SK-N-SH (cell line): ENCODE results near the gene PIAS1. TPM values are rescaled to one million over a fixed set of nuclear protein-coding genes. Genes with fewer than 3 reads are reported as not detected.

Experiments
- CTCF ChIA-PET: fragments of 300-600, 350-600 bp; formaldehyde crosslinking; extraction: SDS; loops from one replicate; lab custom pipeline; 2021; lab: Yijun Ruan, JAX
- POLR2A ChIA-PET: fragments of 350-600 bp; sonication (Branson Sonifier 250); formaldehyde crosslinking; extraction: SDS; loops from one replicate; lab custom pipeline; 2020; ENCODE audit warnings: antibody characterized with exemption, inconsistent platforms; lab: Yijun Ruan, JAX
- DNase-seq: peaks from one replicate; pipeline ENCODE4 v3.0.0; 2012
- H2AFZ ChIP-seq: fragments of 200-600 bp; sonication (generic); 2 replicates; pipeline ENCODE4 v1.8.1; 2016; ENCODE audit warnings: antibody characterized with exemption, mild to moderate bottlenecking, low read depth
- H3F3A ChIP-seq: fragments of 200-600 bp; sonication (generic); replicated peaks from 2 replicates; pipeline ENCODE3; 2016; ENCODE audit warnings: antibody characterized with exemption, mild to moderate bottlenecking; ENCODE audit not compliant: insufficient read depth
- H3K27ac ChIP-seq, 2 experiments: fragments of 200-500 bp in 1 of 2; fragments of 200-600 bp in 1 of 2; sonication (Bioruptor generic) in 1 of 2; sonication (generic), shearing (Covaris generic) in 1 of 2; 2 replicates each; pipeline versions ENCODE4 v1.5.1 to v1.6.1; 2014 to 2016; ENCODE audit warnings: low read depth in 2 of 2, inconsistent platforms in 1 of 2, low read length in 1 of 2, mild to moderate bottlenecking in 1 of 2, mixed read lengths in 1 of 2
- H3K27me3 ChIP-seq: fragments of 200-600 bp; sonication (generic), shearing (Covaris generic); 2 replicates; pipeline ENCODE4 v1.6.1; 2016; ENCODE audit warnings: mixed run types; ENCODE audit not compliant: insufficient read depth
- H3K36me3 ChIP-seq, 2 experiments: fragments of 200-500 bp in 1 of 2; fragments of 200-600 bp in 1 of 2; sonication (Bioruptor generic) in 1 of 2; sonication (generic) in 1 of 2; replicated peaks in 1 of 2; 2 replicates each; pipeline versions ENCODE3 to v1.5.1; 2014 to 2016; ENCODE audit warnings: low read length in 1 of 2, mild to moderate bottlenecking in 1 of 2; ENCODE audit not compliant: insufficient read depth in 2 of 2, control insufficient read depth in 1 of 2
- H3K4me1 ChIP-seq, 2 experiments: fragments of 200-500 bp in 1 of 2; fragments of 200-600 bp in 1 of 2; sonication (Bioruptor generic) in 1 of 2; sonication (generic), shearing (Covaris generic) in 1 of 2; 2 replicates each; pipeline versions ENCODE4 v1.5.1 to v1.6.1; 2014 to 2016; ENCODE audit warnings: low read depth in 1 of 2, low read length in 1 of 2, mixed run types in 1 of 2; ENCODE audit not compliant: insufficient read depth in 2 of 2, control insufficient read depth in 1 of 2
- H3K4me2 ChIP-seq: fragments of 200-600 bp; sonication (generic), shearing (Covaris generic); 2 replicates; pipeline ENCODE4 v1.6.1; 2017; ENCODE audit warnings: mixed run types
- H3K4me3 ChIP-seq, 2 experiments: fragments of 200-500 bp in 1 of 2; fragments of 200-600 bp in 1 of 2; sonication (Bioruptor generic) in 1 of 2; sonication (generic), shearing (Covaris generic) in 1 of 2; 2 replicates each; pipeline versions ENCODE4 v1.5.1 to v1.8.1; 2014 to 2016; ENCODE audit warnings: low read depth in 2 of 2, inconsistent platforms in 1 of 2, low read length in 1 of 2, mild to moderate bottlenecking in 1 of 2, mixed read lengths in 1 of 2, moderate library complexity in 1 of 2
- H3K79me2 ChIP-seq: fragments of 200-600 bp; sonication (generic); 2 replicates; pipeline ENCODE4 v1.8.1; 2017; ENCODE audit warnings: mild to moderate bottlenecking; ENCODE audit not compliant: insufficient read depth
- H3K9ac ChIP-seq: fragments of 200-600 bp; sonication (generic); 2 replicates; pipeline ENCODE4 v1.6.1; 2017; ENCODE audit warnings: mixed run types
- H3K9me2 ChIP-seq: fragments of 200-600 bp; sonication (generic); 2 replicates; pipeline ENCODE4 v1.6.1; 2017; ENCODE audit warnings: mixed run types
- H3K9me3 ChIP-seq: fragments of 200-600 bp; sonication (generic); 2 replicates; pipeline ENCODE4 v1.6.1; 2017; ENCODE audit warnings: mixed run types, mild to moderate bottlenecking, moderate library complexity
- H4K20me1 ChIP-seq: fragments of 200-600 bp; sonication (generic); 2 replicates; pipeline ENCODE4 v1.6.1; 2017; ENCODE audit warnings: mild to moderate bottlenecking, mixed run types; ENCODE audit not compliant: insufficient read depth
- CHD2 ChIP-seq: fragments of 150-350 bp; IDR thresholded peaks from 2 replicates; pipeline ENCODE4 v1.6.1; 2018; ENCODE audit warnings: low read length; ENCODE audit not compliant: partially characterized antibody
- EP300 ChIP-seq, 2 experiments: IDR thresholded peaks; 2 replicates each; pipeline versions ENCODE4 v1.4.0 to v1.6.1; 2012; ENCODE audit warnings: borderline replicate concordance in 1 of 2, low read depth in 1 of 2, low read length in 1 of 2
- EZH2phosphoT487 ChIP-seq: fragments of 200-600 bp; sonication (generic); IDR thresholded peaks from 2 replicates; pipeline ENCODE4 v1.6.1; 2017; ENCODE audit warnings: low read depth, mixed run types, mild to moderate bottlenecking, antibody characterized with exemption, moderate library complexity, borderline replicate concordance
- FOXJ3 ChIP-seq: sonication (generic); formaldehyde crosslinking; IDR thresholded peaks from 2 replicates; pipeline ENCODE4 v1.5.1; 2020; ENCODE audit warnings: mild to moderate bottlenecking, missing genetic modification reagents
- FOXM1 ChIP-seq: IDR thresholded peaks from 2 replicates; pipeline ENCODE4 v1.4.0; 2012; ENCODE audit warnings: low read depth, mild to moderate bottlenecking
- MEF2A ChIP-seq: IDR thresholded peaks from 2 replicates; pipeline ENCODE4 v1.4.0; 2012; ENCODE audit warnings: low read depth, borderline replicate concordance
- NFIC ChIP-seq: IDR thresholded peaks from 2 replicates; pipeline ENCODE4 v1.4.0; 2012; ENCODE audit warnings: borderline replicate concordance
- NRF1 ChIP-seq: IDR thresholded peaks from 2 replicates; pipeline ENCODE4 v1.6.1; 2012; ENCODE audit warnings: low read depth, mild to moderate bottlenecking, low read length
- POLR2AphosphoS5 ChIP-seq: IDR thresholded peaks from 2 replicates; pipeline ENCODE4 v1.6.1; 2012; ENCODE audit warnings: low read depth, low read length
- RFX5 ChIP-seq: IDR thresholded peaks from 2 replicates; pipeline ENCODE4 v1.6.1; 2012; ENCODE audit warnings: mild to moderate bottlenecking, improper control_type of control experiment, low read length
- RXRA ChIP-seq: IDR thresholded peaks from 2 replicates; pipeline ENCODE4 v1.4.0; 2012; ENCODE audit warnings: low read depth, mild to moderate bottlenecking, borderline replicate concordance
- TAF1 ChIP-seq: IDR thresholded peaks from 2 replicates; pipeline ENCODE4 v1.6.1; 2012; ENCODE audit warnings: low read depth, mild to moderate bottlenecking, low read length, moderate library complexity, borderline replicate concordance
- TCF12 ChIP-seq: IDR thresholded peaks from 2 replicates; pipeline ENCODE4 v1.4.0; 2012
- TEAD4 ChIP-seq: IDR thresholded peaks from 2 replicates; pipeline ENCODE4 v1.4.0; 2012; ENCODE audit warnings: mild to moderate bottlenecking, borderline replicate concordance; ENCODE audit not compliant: insufficient read depth
- YY1 ChIP-seq: IDR thresholded peaks from 2 replicates; pipeline ENCODE4 v1.4.0; 2012; ENCODE audit warnings: low read depth, mild to moderate bottlenecking
- WGBS: methylation state at CpG from one replicate; pipeline ENCODE4 v1.1.6; 2017; ENCODE audit warnings: low lambda C conversion rate; 5-methylcytosine and 5-hydroxymethylcytosine counted together
- polyA plus RNA-seq, 3 experiments: library from polyadenylated mRNA; depleted of rRNA; stranded (reverse); fragments of >200 nt; gene quantifications; 2 replicates each; pipeline ENCODE4 v1.2.3, GENCODE V29; 2012
- TF ChIP-seq, protein P1 (sequence below): fragments of 150-350 bp; IDR thresholded peaks from 2 replicates; pipeline ENCODE4 v1.6.1; 2016; ENCODE audit warnings: mild to moderate bottlenecking, low read depth, low read length
- TF ChIP-seq, protein P2 (sequence below): IDR thresholded peaks from 2 replicates; pipeline ENCODE4; 2012
- TF ChIP-seq, protein P3 (sequence below): IDR thresholded peaks from 2 replicates; pipeline ENCODE4 v1.4.0; 2012; ENCODE audit warnings: low read depth, borderline replicate concordance
- TF ChIP-seq, protein P4 (sequence below): fragments of 150-350 bp; IDR thresholded peaks from 2 replicates; pipeline ENCODE4 v1.6.1; 2017; ENCODE audit warnings: antibody characterized with exemption, low read length, low read depth, borderline replicate concordance

Gene PIAS1
- polyA plus RNA-seq, 1 of the 3 experiments (the other 2 are of a cell fraction) = 9.0 TPM

DNA sequence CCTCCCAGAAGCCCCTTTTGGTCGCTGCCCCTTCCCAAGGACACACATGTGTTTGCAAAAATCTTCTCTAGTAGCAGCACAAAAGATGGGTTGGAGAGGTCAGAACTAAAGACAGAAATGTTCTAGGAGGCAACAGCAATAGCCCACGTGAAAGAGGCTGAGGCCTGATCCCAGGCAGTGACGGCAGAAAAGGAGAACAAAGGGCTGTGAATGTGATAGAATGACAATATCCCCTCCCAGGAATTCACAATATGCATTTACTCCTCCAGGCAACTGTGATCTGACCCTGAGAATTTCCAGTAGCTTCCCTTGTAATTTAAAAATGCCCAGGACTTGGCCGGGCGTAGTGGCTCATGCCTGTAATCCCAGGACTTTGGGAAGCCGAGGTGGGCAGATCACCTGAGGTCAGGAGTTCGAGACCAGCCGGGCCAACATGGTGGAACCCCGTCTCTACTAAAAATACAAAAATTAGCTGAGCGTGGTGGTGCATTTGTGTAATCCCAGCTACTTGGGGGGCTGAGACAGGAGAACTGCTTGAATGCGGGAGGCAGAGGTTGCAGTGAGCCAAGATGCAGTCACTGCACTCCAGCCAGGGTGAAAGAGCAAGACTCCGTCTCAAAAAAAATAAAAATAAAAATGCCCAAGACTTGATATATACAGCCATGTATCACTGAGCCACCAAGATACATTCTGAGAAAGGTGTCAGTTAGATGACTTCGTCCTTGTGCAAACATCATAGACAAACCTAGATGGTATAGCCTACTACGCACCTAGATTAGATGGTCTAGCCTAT is 43.6 kb upstream of the PIAS1 start:
- ChIA-PET CTCF (no interaction called here), POLR2A (no interaction called here)
- Histone ChIP-seq H3K9ac (no peak overlapping the region), H2AFZ (no peak overlapping the region), H3K4me1 (no peaks in the 10 kb centered on the region), H3K9me2 (no peaks in the 10 kb centered on the region), H3K27me3 (no peaks in the 10 kb centered on the region; the same call in 1 of the 2 replicates), H3K79me2 (no peaks in the 10 kb centered on the region), H3F3A (no peaks in the 10 kb centered on the region), H3K4me2 (no peak overlapping the region), H3K27ac (no peak overlapping the region), H4K20me1 (no peaks in the 10 kb centered on the region), H3K36me3 (no peaks in the 10 kb centered on the region), H3K4me3 (no peak overlapping the region), H3K9me3 (no peaks in the 10 kb centered on the region)
- DNase-seq = no peak
- 61% methylated on average over 14 of the region's 14 CpGs for WGBS
- TF ChIP-seq YY1 (no peak), EZH2phosphoT487 (no peak), RXRA (no peak), RFX5 (no peak), NRF1 (no peak), FOXJ3 (no peak)
- TF ChIP-seq, protein P1, sequence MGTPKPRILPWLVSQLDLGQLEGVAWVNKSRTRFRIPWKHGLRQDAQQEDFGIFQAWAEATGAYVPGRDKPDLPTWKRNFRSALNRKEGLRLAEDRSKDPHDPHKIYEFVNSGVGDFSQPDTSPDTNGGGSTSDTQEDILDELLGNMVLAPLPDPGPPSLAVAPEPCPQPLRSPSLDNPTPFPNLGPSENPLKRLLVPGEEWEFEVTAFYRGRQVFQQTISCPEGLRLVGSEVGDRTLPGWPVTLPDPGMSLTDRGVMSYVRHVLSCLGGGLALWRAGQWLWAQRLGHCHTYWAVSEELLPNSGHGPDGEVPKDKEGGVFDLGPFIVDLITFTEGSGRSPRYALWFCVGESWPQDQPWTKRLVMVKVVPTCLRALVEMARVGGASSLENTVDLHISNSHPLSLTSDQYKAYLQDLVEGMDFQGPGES = no peak

DNA sequence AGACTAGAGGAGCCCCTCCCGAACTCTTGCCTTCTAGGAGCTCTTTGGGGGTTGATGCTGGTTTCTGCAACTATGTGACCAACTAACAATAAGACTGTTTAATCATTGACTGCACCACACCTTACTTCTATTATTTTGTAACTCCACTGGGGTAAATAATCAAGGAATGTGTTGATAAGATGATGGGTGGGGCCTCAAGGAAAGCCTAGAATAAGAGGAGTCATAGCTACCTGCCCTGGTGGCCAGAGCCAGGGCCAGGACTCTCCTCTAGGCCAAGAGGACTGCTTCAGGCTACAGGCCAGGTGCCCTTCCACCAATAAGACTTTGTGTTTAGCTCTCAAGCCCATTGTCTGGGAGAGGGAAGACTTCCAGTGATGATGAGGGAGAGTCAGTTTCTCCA is 41.2 kb upstream of the PIAS1 start:
- Histone ChIP-seq H3K79me2 (no peaks in the 10 kb centered on the region), H3F3A (no peaks in the 10 kb centered on the region), H3K9me2 (no peaks in the 10 kb centered on the region), H2AFZ (no peak overlapping the region), H3K4me1 (no peaks in the 10 kb centered on the region)
- no peak for DNase-seq
- POLR2A ChIA-PET = no interaction called here
- no peak for TF ChIP-seq POLR2AphosphoS5
- TF ChIP-seq, protein P1 = no peak
- no peak for TF ChIP-seq RFX5
- no peak for TF ChIP-seq EP300 (IDR thresholded peaks at IDR 0.05; ENCODE audit: borderline replicate concordance in 1 of 2, low read depth in 1 of 2, low read length in 1 of 2)
- TF ChIP-seq TCF12 = no peak
- no peak for TF ChIP-seq TEAD4
- no peak for TF ChIP-seq MEF2A
- TF ChIP-seq FOXJ3 = no peak
- TF ChIP-seq, protein P2, sequence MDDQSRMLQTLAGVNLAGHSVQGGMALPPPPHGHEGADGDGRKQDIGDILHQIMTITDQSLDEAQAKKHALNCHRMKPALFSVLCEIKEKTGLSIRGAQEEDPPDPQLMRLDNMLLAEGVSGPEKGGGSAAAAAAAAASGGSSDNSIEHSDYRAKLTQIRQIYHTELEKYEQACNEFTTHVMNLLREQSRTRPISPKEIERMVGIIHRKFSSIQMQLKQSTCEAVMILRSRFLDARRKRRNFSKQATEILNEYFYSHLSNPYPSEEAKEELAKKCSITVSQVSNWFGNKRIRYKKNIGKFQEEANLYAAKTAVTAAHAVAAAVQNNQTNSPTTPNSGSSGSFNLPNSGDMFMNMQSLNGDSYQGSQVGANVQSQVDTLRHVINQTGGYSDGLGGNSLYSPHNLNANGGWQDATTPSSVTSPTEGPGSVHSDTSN = no peak
- TF ChIP-seq NFIC = no peak
- TF ChIP-seq, protein P3, sequence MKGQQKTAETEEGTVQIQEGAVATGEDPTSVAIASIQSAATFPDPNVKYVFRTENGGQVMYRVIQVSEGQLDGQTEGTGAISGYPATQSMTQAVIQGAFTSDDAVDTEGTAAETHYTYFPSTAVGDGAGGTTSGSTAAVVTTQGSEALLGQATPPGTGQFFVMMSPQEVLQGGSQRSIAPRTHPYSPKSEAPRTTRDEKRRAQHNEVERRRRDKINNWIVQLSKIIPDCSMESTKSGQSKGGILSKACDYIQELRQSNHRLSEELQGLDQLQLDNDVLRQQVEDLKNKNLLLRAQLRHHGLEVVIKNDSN = no peak
- TF ChIP-seq FOXM1 = no peak
- no peak for TF ChIP-seq TAF1
- no peak for TF ChIP-seq CHD2
- no peak for TF ChIP-seq NRF1
- TF ChIP-seq, protein P4, sequence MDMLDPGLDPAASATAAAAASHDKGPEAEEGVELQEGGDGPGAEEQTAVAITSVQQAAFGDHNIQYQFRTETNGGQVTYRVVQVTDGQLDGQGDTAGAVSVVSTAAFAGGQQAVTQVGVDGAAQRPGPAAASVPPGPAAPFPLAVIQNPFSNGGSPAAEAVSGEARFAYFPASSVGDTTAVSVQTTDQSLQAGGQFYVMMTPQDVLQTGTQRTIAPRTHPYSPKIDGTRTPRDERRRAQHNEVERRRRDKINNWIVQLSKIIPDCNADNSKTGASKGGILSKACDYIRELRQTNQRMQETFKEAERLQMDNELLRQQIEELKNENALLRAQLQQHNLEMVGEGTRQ = no peak
- TF ChIP-seq, all 33 proteins: peak for 0
- H3K36me3 ChIP-seq = no peaks in the 10 kb centered on the region
- no peak overlapping the region for H3K4me3 ChIP-seq
- H3K4me2 ChIP-seq = no peak overlapping the region
- H3K9me3 ChIP-seq = no peaks in the 10 kb centered on the region
- CTCF ChIA-PET = no interaction called here
- WGBS = 0% methylated on average over 1 of the region's 1 CpG
- no peak overlapping the region for H3K27ac ChIP-seq
- no peak overlapping the region for H3K9ac ChIP-seq
- no peaks in the 10 kb centered on the region; the same call in 1 of the 2 replicates for H3K27me3 ChIP-seq
- H4K20me1 ChIP-seq = no peaks in the 10 kb centered on the region
